GM23338 (cell line): ENCODE data around the gene SYNE4.

Experiments used
- CTCF ChIP-seq, 2 experiments: fragments of 200-600 bp in 1 of 2; sonication (generic) in 1 of 2; conservative IDR thresholded peaks; 2 replicates each; pipeline versions ENCODE4 v1.5.1 to v1.6.1; 2016 to 2017; ENCODE audit warnings: antibody characterized with exemption in 2 of 2, low read depth in 2 of 2, mild to moderate bottlenecking in 2 of 2, moderate library complexity in 1 of 2
- EZH2 ChIP-seq: fragments of 200-600 bp; sonication (generic); IDR thresholded peaks from one replicate; pipeline ENCODE4 v1.8.0; 2017; ENCODE audit warnings: antibody characterized with exemption, mild to moderate bottlenecking, low read depth; ENCODE audit not compliant: unreplicated experiment
- EZH2phosphoT487 ChIP-seq: fragments of 200-600 bp; sonication (generic); IDR thresholded peaks from one replicate; pipeline ENCODE4 v1.8.1; 2018; ENCODE audit warnings: antibody characterized with exemption; ENCODE audit not compliant: unreplicated experiment
- REST ChIP-seq: IDR thresholded peaks from one replicate; pipeline ENCODE4 v1.6.1; 2018; ENCODE audit warnings: antibody characterized with exemption; ENCODE audit not compliant: unreplicated experiment

- peak; percentile 11 to 32; a peak in 2 of 4 replicates for TF ChIP-seq CTCF (conservative IDR thresholded peaks at IDR 0.05; ENCODE audit: low read depth in 2 of 2)
- no peak for TF ChIP-seq REST
- no peak for TF ChIP-seq EZH2
- no peak for TF ChIP-seq EZH2phosphoT487
Measured at GRCh38 chr19:36054119-36054732, 45.6 kb upstream of the SYNE4 start, which contains the start of gene THAP8.
